ENCODE data around the gene MMP15.

MMP15 gene

DNA sequence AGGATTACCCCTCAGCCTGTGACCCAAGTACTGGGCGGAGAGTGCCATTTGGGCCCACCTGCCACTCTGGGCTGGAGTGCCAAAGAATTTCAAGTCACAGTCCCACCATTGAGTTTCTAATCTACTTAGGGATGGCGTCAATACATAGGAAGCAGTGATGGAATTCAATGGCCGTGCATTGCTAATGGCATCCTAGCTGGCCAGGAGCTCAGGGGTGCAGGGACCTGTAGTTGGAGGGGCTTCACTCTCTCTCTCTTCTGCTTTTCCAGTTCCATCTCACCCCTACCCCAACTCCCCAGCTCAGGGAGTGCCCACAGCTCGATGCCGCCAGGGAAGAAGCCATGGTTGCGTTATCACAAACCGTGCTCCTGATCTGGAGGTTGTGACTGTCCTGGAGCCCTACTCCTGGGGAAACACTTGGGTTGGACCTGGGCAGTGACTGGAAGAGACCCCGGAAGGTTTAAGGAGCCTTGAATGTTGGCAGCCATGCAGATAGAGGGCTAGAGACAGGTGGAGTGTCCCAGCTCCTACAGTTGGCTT, 2.4 kb downstream of the MMP15 start:
- TF ChIP-seq, protein P1, sequence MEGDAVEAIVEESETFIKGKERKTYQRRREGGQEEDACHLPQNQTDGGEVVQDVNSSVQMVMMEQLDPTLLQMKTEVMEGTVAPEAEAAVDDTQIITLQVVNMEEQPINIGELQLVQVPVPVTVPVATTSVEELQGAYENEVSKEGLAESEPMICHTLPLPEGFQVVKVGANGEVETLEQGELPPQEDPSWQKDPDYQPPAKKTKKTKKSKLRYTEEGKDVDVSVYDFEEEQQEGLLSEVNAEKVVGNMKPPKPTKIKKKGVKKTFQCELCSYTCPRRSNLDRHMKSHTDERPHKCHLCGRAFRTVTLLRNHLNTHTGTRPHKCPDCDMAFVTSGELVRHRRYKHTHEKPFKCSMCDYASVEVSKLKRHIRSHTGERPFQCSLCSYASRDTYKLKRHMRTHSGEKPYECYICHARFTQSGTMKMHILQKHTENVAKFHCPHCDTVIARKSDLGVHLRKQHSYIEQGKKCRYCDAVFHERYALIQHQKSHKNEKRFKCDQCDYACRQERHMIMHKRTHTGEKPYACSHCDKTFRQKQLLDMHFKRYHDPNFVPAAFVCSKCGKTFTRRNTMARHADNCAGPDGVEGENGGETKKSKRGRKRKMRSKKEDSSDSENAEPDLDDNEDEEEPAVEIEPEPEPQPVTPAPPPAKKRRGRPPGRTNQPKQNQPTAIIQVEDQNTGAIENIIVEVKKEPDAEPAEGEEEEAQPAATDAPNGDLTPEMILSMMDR (IDR thresholded peaks at IDR 0.05; ENCODE audit: poor library complexity, severe bottlenecking): no peak
- ATAC-seq (ENCODE audit: low read depth): no peak
- Histone ChIP-seq H3K27ac (ENCODE audit: poor library complexity, severe bottlenecking) (no peak overlapping the region), H3K27me3 (ENCODE audit: insufficient read depth, poor library complexity, severe bottlenecking) (no peaks in the 10 kb centered on the region), H3K36me3 (ENCODE audit: low read depth) (no peaks in the 10 kb centered on the region), H3K9me3 (ENCODE audit: severe bottlenecking) (no peaks in the 10 kb centered on the region), H3K4me3 (ENCODE audit: severe bottlenecking) (no peak overlapping the region), H3K4me1 (ENCODE audit: insufficient read depth, poor library complexity, severe bottlenecking) (peaks cover 3% of the 10 kb centered on the region)
- DNase-seq (ENCODE audit: low spot score): no peak

DNA sequence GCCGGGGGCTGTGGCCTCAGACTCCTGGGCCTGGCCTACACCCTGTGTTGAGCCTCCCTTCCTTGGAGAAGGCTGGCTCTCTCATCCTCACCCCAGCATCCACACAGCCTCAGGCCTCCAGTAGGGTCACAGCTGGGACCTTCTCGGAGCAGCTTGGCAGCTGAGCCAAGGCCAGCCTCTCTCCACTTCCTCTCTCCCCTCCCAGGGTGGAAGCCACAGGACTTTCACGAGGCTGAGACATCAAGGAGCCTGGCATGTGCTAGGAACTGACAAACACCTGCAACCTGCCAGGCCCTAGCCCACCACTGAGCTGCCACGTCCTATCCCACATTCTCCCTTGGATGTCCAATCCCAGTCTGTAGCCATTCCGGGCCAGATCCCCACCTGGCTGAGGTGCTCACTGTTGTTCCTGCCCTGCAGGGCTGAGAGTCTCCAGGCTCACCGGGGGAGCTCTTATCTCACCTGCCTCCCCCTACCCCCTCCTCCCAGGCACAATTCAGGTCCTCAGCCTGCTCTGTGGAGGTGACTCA, 3.1 kb downstream of the MMP15 start:
- Histone ChIP-seq H3K36me3 (ENCODE audit: low read depth) (no peaks in the 10 kb centered on the region), H3K27ac (ENCODE audit: poor library complexity, severe bottlenecking) (no peak overlapping the region), H3K4me1 (ENCODE audit: insufficient read depth, poor library complexity, severe bottlenecking) (no peaks in the 10 kb centered on the region), H3K9me3 (ENCODE audit: severe bottlenecking) (no peaks in the 10 kb centered on the region), H3K27me3 (ENCODE audit: insufficient read depth, poor library complexity, severe bottlenecking) (no peaks in the 10 kb centered on the region), H3K4me3 (ENCODE audit: severe bottlenecking) (no peak overlapping the region)
- ATAC-seq (ENCODE audit: low read depth) (no peak), DNase-seq (ENCODE audit: low spot score) (no peak)
- TF ChIP-seq, protein P1 (IDR thresholded peaks at IDR 0.05; ENCODE audit: poor library complexity, severe bottlenecking): no peak

DNA sequence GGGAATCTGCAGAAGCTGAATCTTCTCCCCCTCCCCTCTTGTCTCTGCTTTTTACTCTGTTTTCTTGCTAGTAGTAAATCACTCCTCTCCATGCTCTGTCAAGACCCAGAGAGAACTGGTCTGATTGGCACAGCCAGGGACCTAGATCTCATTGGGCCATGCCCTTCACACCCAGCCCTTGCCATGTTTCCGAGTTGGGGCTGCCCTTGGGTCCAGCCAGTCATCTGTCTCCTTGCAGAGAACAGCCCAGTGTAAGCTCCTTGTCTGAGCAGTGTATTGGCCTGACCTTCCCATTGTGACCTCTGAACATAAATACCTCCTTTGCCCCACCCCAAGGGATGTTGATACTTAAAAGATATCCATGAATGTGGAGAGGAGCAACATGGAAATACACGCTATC, 3.9 kb downstream of the MMP15 start:
- Histone ChIP-seq H3K9me3 (ENCODE audit: severe bottlenecking) (no peaks in the 10 kb centered on the region), H3K4me3 (ENCODE audit: severe bottlenecking) (no peak overlapping the region), H3K27me3 (ENCODE audit: insufficient read depth, poor library complexity, severe bottlenecking) (no peaks in the 10 kb centered on the region), H3K4me1 (ENCODE audit: insufficient read depth, poor library complexity, severe bottlenecking) (no peaks in the 10 kb centered on the region), H3K36me3 (ENCODE audit: low read depth) (no peaks in the 10 kb centered on the region), H3K27ac (ENCODE audit: poor library complexity, severe bottlenecking) (no peak overlapping the region)
- ATAC-seq (ENCODE audit: low read depth): no peak
- DNase-seq (ENCODE audit: low spot score): no peak
- TF ChIP-seq, protein P1 (IDR thresholded peaks at IDR 0.05; ENCODE audit: poor library complexity, severe bottlenecking): no peak

DNA sequence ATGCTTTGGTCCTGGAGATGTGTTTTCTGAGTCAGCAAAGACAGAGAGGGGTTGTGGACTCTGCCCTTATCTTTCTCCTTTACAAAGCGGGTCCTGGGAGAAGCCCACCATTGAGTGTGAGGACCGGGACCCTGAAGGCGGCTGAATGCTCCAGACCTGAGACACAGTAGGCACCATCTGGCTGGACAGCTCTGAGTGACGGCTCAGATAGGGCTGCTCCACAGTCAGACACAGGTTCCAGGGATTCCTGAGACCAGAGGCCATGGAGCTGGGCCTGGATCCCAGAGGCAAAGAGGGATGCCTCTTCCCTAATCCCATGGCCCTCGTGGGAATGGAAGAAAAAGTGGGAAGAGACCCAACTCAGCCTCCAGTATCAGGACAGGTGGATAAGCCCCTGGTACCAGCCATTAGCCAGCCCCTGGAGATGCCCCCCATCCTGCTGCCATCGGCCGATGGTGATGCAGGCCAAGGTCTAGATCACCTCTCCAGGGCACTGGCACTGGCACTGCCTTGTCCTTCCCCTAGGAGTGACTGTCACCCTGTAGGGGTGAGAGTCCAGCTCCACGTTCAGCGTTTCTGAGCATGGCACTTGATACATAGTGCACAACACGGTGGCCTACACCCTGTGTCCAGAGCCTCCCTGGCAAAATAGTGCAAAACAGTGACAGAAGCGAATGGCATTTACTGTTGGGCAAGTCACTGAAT, 4.7 kb downstream of the MMP15 start:
- H3K36me3 ChIP-seq (ENCODE audit: low read depth): no peaks in the 10 kb centered on the region
- TF ChIP-seq, protein P1 (IDR thresholded peaks at IDR 0.05; ENCODE audit: poor library complexity, severe bottlenecking): no peak

More for the DNA sequence above, 4.7 kb downstream of the MMP15 start:
- Histone ChIP-seq H3K4me1 (ENCODE audit: insufficient read depth, poor library complexity, severe bottlenecking) (no peaks in the 10 kb centered on the region), H3K27ac (ENCODE audit: poor library complexity, severe bottlenecking) (no peak overlapping the region), H3K27me3 (ENCODE audit: insufficient read depth, poor library complexity, severe bottlenecking) (no peaks in the 10 kb centered on the region), H3K9me3 (ENCODE audit: severe bottlenecking) (no peaks in the 10 kb centered on the region), H3K4me3 (ENCODE audit: severe bottlenecking) (no peak overlapping the region)
- DNase-seq (ENCODE audit: low spot score) (no peak), ATAC-seq (ENCODE audit: low read depth) (no peak)

Data from RWPE2 (cell line).